HEK293 (cell line): Measurements from ENCODE around the gene TSPAN14.
"Not testable (repeated sequence)": the region's sequence is repeated elsewhere in the genome, so short reads cannot be mapped to it uniquely, and the experiment has no call there.

Experiments
- CTCF ChIA-PET: fragments of 350-600 bp; formaldehyde crosslinking; extraction: SDS; loops from one replicate; lab custom pipeline; 2021; ENCODE audit warnings: antibody characterized with exemption; lab: Yijun Ruan, JAX
- POLR2A ChIA-PET: fragments of 300-600 bp; formaldehyde crosslinking; extraction: SDS; loops from one replicate; lab custom pipeline; 2020; ENCODE audit warnings: antibody characterized with exemption, inconsistent platforms; lab: Yijun Ruan, JAX
- H3K27ac ChIP-seq: fragments of 200-500 bp; sonication (Bioruptor generic); 2 replicates; pipeline ENCODE4 v1.5.1; 2014; ENCODE audit warnings: low read depth, low read length, control low read depth, inconsistent platforms; ENCODE audit errors: extremely low read depth
- H3K36me3 ChIP-seq, 2 experiments: fragments of 200-500 bp in 1 of 2; sonication (Bioruptor generic) in 1 of 2; 1 replicate in 1 of 2; 2 replicates in 1 of 2; pipeline ENCODE4 v1.5.1; 2014 to 2017; ENCODE audit warnings: inconsistent platforms in 2 of 2, low read length in 2 of 2; ENCODE audit not compliant: control insufficient read depth in 2 of 2, insufficient read depth in 1 of 2
- H3K4me1 ChIP-seq: fragments of 200-500 bp; sonication (Bioruptor generic); 2 replicates; pipeline ENCODE4 v1.5.1; 2014; ENCODE audit warnings: mild to moderate bottlenecking, low read length, inconsistent platforms; ENCODE audit not compliant: control insufficient read depth, insufficient read depth
- H3K4me3 ChIP-seq: 2 replicates; pipeline ENCODE4 v1.5.1; 2011; ENCODE audit warnings: low read depth, mild to moderate bottlenecking, control low read depth, low read length, moderate library complexity
- H3K9me3 ChIP-seq: fragments of 200-500 bp; sonication (Bioruptor generic); 2 replicates; pipeline ENCODE4 v1.5.1; 2014; ENCODE audit warnings: low read depth, low read length, inconsistent platforms; ENCODE audit not compliant: control insufficient read depth, insufficient read depth
- FEZF1 ChIP-seq: fragments of 450-650 bp; formaldehyde crosslinking; IDR thresholded peaks from 2 replicates; pipeline ENCODE4 v1.5.1; 2016; ENCODE audit warnings: missing biosample characterization, missing genetic modification characterization
- GLIS1 ChIP-seq: fragments of 450-650 bp; formaldehyde crosslinking; IDR thresholded peaks from 2 replicates; pipeline ENCODE4 v1.5.1; 2016; ENCODE audit warnings: missing biosample characterization, missing genetic modification characterization
- IKZF3 ChIP-seq: fragments of 450-650 bp; IDR thresholded peaks from 2 replicates; pipeline ENCODE4 v1.5.0; 2018; ENCODE audit warnings: missing biosample characterization, mild to moderate bottlenecking, missing genetic modification characterization, moderate library complexity
- KLF7 ChIP-seq: fragments of 450-650 bp; formaldehyde crosslinking; IDR thresholded peaks from 2 replicates; pipeline ENCODE4 v1.5.1; 2016; ENCODE audit warnings: missing biosample characterization, missing genetic modification characterization, borderline replicate concordance
- OSR2 ChIP-seq: fragments of 450-650 bp; formaldehyde crosslinking; IDR thresholded peaks from 2 replicates; pipeline ENCODE4 v1.5.1; 2016; ENCODE audit warnings: missing biosample characterization, missing genetic modification characterization
- SALL2 ChIP-seq: fragments of 450-650 bp; formaldehyde crosslinking; IDR thresholded peaks from 2 replicates; pipeline ENCODE4 v1.5.0; 2017; ENCODE audit warnings: missing biosample characterization, mild to moderate bottlenecking, missing genetic modification characterization, borderline replicate concordance
- SP7 ChIP-seq: fragments of 450-650 bp; formaldehyde crosslinking; IDR thresholded peaks from 2 replicates; pipeline ENCODE4 v1.5.1; 2016; ENCODE audit warnings: missing biosample characterization, missing genetic modification characterization
- TCF7L2 ChIP-seq: IDR thresholded peaks from 2 replicates; pipeline ENCODE4 v1.6.1; 2011; ENCODE audit warnings: low read depth, mild to moderate bottlenecking, inconsistent platforms, low read length, moderate library complexity, borderline replicate concordance
- WT1 ChIP-seq: fragments of 450-650 bp; formaldehyde crosslinking; IDR thresholded peaks from 2 replicates; pipeline ENCODE4 v1.5.1; 2016; ENCODE audit warnings: missing biosample characterization, missing genetic modification characterization
- ZBTB17 ChIP-seq: fragments of 450-650 bp; formaldehyde crosslinking; IDR thresholded peaks from 2 replicates; pipeline ENCODE4 v1.5.1; 2016; ENCODE audit warnings: missing biosample characterization, missing genetic modification characterization
- ZBTB48 ChIP-seq: fragments of 450-650 bp; formaldehyde crosslinking; IDR thresholded peaks from 2 replicates; pipeline ENCODE4 v1.5.1; 2016; ENCODE audit warnings: missing biosample characterization, missing genetic modification characterization
- ZEB2 ChIP-seq: fragments of 450-650 bp; formaldehyde crosslinking; IDR thresholded peaks from 2 replicates; pipeline ENCODE4 v1.5.1; 2016; ENCODE audit warnings: missing biosample characterization, missing genetic modification characterization
- ZNF138 ChIP-seq: fragments of 450-650 bp; formaldehyde crosslinking; IDR thresholded peaks from 2 replicates; pipeline ENCODE4 v1.5.1; 2016; ENCODE audit warnings: missing biosample characterization, missing genetic modification characterization, borderline replicate concordance
- ZNF175 ChIP-seq: fragments of 450-650 bp; formaldehyde crosslinking; IDR thresholded peaks from 2 replicates; pipeline ENCODE4 v1.5.1; 2016; ENCODE audit warnings: missing biosample characterization, missing genetic modification characterization
- ZNF311 ChIP-seq: fragments of 450-650 bp; formaldehyde crosslinking; IDR thresholded peaks from 2 replicates; pipeline ENCODE4 v1.5.1; 2017; ENCODE audit warnings: missing biosample characterization, missing genetic modification characterization, borderline replicate concordance
- ZNF335 ChIP-seq: fragments of 450-650 bp; formaldehyde crosslinking; conservative IDR thresholded peaks from 2 replicates; pipeline ENCODE4 v1.5.1; 2016; ENCODE audit warnings: missing biosample characterization, missing genetic modification characterization
- ZNF529 ChIP-seq: fragments of 450-650 bp; formaldehyde crosslinking; IDR thresholded peaks from 2 replicates; pipeline ENCODE4 v1.5.1; 2017; ENCODE audit warnings: missing genetic modification characterization, missing biosample characterization; ENCODE audit not compliant: insufficient replicate concordance
- ZNF530 ChIP-seq: fragments of 450-650 bp; formaldehyde crosslinking; IDR thresholded peaks from 2 replicates; pipeline ENCODE4 v1.5.1; 2016; ENCODE audit warnings: low read depth, missing biosample characterization, missing genetic modification characterization
- ZNF571 ChIP-seq: fragments of 450-650 bp; formaldehyde crosslinking; IDR thresholded peaks from 2 replicates; pipeline ENCODE4 v1.5.0; 2017; ENCODE audit warnings: missing biosample characterization, missing genetic modification characterization
- ZNF792 ChIP-seq: fragments of 450-650 bp; formaldehyde crosslinking; IDR thresholded peaks from 2 replicates; pipeline ENCODE4 v1.5.1; 2016; ENCODE audit warnings: missing biosample characterization, missing genetic modification characterization
- ZSCAN16 ChIP-seq: fragments of 450-650 bp; formaldehyde crosslinking; IDR thresholded peaks from 2 replicates; pipeline ENCODE4 v1.5.1; 2016; ENCODE audit warnings: missing biosample characterization, missing genetic modification characterization
- ZSCAN30 ChIP-seq: fragments of 450-650 bp; IDR thresholded peaks from 2 replicates; pipeline ENCODE4 v1.5.1; 2018; ENCODE audit warnings: missing biosample characterization, mild to moderate bottlenecking, missing genetic modification characterization, moderate library complexity
- ZXDB ChIP-seq: fragments of 450-650 bp; formaldehyde crosslinking; IDR thresholded peaks from 2 replicates; pipeline ENCODE4 v1.5.1; 2016; ENCODE audit warnings: missing biosample characterization, missing genetic modification characterization
- TF ChIP-seq, protein P1 (sequence below): fragments of 450-650 bp; formaldehyde crosslinking; IDR thresholded peaks from 2 replicates; pipeline ENCODE4 v1.5.1; 2016; ENCODE audit warnings: missing biosample characterization, missing genetic modification characterization

TSPAN14 gene

DNA sequence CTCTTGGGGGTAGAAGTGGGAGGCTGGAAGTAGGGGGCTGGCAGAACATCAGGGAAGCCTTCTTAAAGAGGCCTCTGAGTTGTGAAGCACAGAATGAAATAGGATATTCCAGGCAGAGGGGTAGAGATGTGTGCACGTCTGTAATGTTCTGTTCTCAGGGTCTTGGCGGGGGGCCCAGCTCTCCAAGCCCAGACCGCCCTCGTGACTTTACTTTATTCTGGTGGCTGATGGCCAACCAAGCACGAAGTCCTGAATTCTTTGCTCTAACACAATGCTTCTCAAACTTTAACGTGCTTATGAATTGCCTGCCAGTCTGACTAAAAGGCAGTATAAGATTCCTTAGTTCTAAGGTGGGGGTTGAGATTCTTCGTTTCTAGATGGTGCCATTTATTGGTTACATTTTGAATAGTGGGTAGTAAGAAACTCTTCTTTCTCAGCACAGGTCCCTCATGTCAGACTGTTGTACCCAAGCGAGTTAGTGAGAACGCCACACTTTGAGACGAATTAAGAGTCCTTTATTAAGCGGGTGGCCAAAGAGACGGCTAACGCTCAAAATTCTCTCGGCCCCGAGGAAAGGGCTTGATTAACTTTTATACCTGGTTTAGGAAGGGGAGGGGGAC is 37.5 kb upstream of the TSPAN14 start (continued):
- TF ChIP-seq, protein P1, sequence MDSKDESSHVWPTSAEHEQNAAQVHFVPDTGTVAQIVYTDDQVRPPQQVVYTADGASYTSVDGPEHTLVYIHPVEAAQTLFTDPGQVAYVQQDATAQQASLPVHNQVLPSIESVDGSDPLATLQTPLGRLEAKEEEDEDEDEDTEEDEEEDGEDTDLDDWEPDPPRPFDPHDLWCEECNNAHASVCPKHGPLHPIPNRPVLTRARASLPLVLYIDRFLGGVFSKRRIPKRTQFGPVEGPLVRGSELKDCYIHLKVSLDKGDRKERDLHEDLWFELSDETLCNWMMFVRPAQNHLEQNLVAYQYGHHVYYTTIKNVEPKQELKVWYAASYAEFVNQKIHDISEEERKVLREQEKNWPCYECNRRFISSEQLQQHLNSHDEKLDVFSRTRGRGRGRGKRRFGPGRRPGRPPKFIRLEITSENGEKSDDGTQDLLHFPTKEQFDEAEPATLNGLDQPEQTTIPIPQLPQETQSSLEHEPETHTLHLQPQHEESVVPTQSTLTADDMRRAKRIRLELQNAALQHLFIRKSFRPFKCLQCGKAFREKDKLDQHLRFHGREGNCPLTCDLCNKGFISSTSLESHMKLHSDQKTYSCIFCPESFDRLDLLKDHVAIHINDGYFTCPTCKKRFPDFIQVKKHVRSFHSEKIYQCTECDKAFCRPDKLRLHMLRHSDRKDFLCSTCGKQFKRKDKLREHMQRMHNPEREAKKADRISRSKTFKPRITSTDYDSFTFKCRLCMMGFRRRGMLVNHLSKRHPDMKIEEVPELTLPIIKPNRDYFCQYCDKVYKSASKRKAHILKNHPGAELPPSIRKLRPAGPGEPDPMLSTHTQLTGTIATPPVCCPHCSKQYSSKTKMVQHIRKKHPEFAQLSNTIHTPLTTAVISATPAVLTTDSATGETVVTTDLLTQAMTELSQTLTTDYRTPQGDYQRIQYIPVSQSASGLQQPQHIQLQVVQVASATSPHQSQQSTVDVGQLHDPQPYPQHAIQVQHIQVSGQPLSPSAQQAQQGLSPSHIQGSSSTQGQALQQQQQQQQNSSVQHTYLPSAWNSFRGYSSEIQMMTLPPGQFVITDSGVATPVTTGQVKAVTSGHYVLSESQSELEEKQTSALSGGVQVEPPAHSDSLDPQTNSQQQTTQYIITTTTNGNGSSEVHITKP (tag by site-specific recombination), result peak; percentile 65
- TF ChIP-seq SP7 (tag by site-specific recombination) (peak; percentile 15; the same call in 1 of the 2 replicates), GLIS1 (tag by site-specific recombination) (peak; percentile 92)

DNA sequence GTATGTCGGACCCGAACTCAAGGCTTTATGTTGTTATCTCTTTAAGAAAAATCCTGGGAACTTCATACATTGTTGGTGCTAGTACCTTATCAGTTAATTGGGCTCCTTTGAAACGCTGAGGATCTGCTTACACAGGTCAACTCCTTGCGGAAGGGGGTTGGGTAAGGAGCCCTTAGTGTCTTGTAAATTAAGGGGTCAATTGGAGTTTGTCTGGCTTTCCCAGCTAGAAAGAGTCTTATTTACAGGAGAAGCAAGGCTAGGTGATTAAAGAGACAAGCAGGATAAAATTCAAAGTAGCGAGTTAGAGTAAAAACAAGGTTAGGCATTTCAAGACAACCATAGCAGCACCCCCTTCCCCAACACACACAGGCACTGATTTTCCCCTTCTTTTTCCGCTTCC is 36.9 kb upstream of the TSPAN14 start:
- CTCF ChIA-PET, result interaction anchor here (0.6 to 0.8 kb wide), 3 partner anchors 39 to 182 kb away, joined by 3 read pairs; no protein-coding TSS in a partner anchor
- POLR2A ChIA-PET, H3K4me3 ChIP-seq, H3K27ac ChIP-seq, H3K9me3 ChIP-seq: not testable (repeated sequence)
- Histone ChIP-seq H3K36me3 (peaks cover 3 to 30% of the 10 kb centered on the region in 2 experiments; a peak in 2 of 3 replicates), H3K4me1 (peaks cover 39% of the 10 kb centered on the region)
- peak; percentile 59; the same call in 1 of the 2 replicates for TF ChIP-seq TCF7L2
- TF ChIP-seq ZXDB (tag by site-specific recombination), result peak; percentile 47; the same call in 1 of the 2 replicates
- TF ChIP-seq, protein P1 (tag by site-specific recombination), result peak; percentile 33; the same call in 1 of the 2 replicates
- TF ChIP-seq ZSCAN16, result 0 out of 2 replicates have a peak, but pooled peaks have one; percentile 56
- peak; percentile 46; the same call in 1 of the 2 replicates for TF ChIP-seq IKZF3 (tag by site-specific recombination)
- TF ChIP-seq FEZF1 (tag by site-specific recombination), result peak; percentile 66; the same call in 1 of the 2 replicates
- TF ChIP-seq ZSCAN30, result peak; percentile 63; the same call in 1 of the 2 replicates
- peak; percentile 54; the same call in 1 of the 2 replicates for TF ChIP-seq ZBTB48 (tag by site-specific recombination)
- TF ChIP-seq OSR2 (tag by site-specific recombination), result peak; percentile 23; the same call in 1 of the 2 replicates
- peak; percentile 34; the same call in 1 of the 2 replicates for TF ChIP-seq WT1 (tag by site-specific recombination)

DNA sequence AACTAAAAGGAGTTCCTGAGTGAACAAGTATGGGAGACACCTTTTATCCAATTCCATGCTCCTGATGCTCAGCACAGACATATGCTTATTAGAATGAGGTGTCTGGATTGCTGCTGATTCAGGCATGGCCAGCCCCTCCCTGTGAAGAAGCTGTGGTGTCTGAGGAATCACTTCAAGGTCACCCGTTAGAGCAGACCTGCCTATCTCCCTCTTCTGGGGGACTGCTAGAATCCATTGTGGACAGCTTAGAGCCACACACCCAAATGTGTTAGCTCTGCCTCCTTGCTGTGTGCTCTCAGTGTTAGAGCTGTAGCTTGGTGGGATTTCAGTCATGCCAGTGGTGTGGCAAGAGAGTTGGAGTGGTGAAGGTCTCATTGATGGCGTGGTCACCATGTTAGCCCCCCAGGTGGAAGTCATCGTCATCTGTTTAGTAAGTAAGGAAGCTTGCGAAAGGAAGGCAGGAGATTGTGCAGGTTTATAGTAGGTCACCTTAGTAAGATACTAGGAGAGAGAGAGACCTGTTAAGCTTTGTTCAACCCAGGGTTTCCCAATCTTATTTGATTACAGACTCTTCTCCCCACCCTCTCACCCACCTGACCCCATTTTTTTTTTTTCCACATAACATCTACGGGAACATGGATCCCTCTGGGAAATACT is 32.9 kb upstream of the TSPAN14 start:
- Histone ChIP-seq H3K4me1 (peaks cover 13% of the 10 kb centered on the region), H3K4me3 (no peak overlapping the region), H3K27ac (no peak overlapping the region), H3K9me3 (no peaks in the 10 kb centered on the region), H3K36me3 (peaks cover 16 to 59% of the 10 kb centered on the region in 2 experiments)
- POLR2A ChIA-PET, result no interaction called here
- CTCF ChIA-PET, result interaction anchor here (0.8 to 2.4 kb wide), 3 partner anchors 10 to 24 kb away, joined by 3 to 7 read pairs (median 4); no protein-coding TSS in a partner anchor
- TF ChIP-seq ZNF792 (tag by site-specific recombination) (no peak), ZNF571 (tag by site-specific recombination) (no peak), ZNF530 (tag by site-specific recombination) (no peak), ZNF311 (tag by site-specific recombination) (no peak), KLF7 (tag by site-specific recombination) (no peak), ZNF529 (no peak), ZNF138 (tag by site-specific recombination) (no peak), ZBTB17 (no peak), ZNF335 (tag by site-specific recombination) (no peak), ZEB2 (tag by site-specific recombination) (no peak), ZNF175 (no peak), SALL2 (tag by site-specific recombination) (no peak)
